ENCODE data around the gene SNCAIP. TPM values are rescaled to one million over a fixed set of nuclear protein-coding genes. Genes with fewer than 3 reads are reported as not detected.

Gene SNCAIP
- total RNA-seq, 2 donors from 2014 or later = not detected

Other genes with a start within 250 kb of the SNCAIP start
- gene LOX, start 234.0 kb upstream of the SNCAIP start, total RNA-seq = under 1 TPM in 1 of 2 donors, not detected in 1; 0.62 TPM
- gene ZNF474, start 182.7 kb upstream of the SNCAIP start, total RNA-seq = under 1 TPM in 1 of 2 donors, not detected in 1; 0.12 TPM

Measured in activated naive CD4-positive, alpha-beta T cell treated with anti-CD3 and anti-CD28 coated beads, Interleukin-2, amount 50 U/mL, for 72 hours (primary cell).